Measurements from ENCODE around the gene CYGB.

Gene CYGB

GRCh38 chr17:76550712-76551615 is 13.5 kb upstream of the CYGB start:
- no peak for ATAC-seq (ENCODE audit: low read depth)
- Mint-ChIP-seq H3K4me1 (peaks cover 7% of the 10 kb centered on the region), H3K9me3 (no peaks in the 10 kb centered on the region), H3K4me3 (no peak overlapping the region), H3K27me3 (no peaks in the 10 kb centered on the region), H3K27ac (no peak overlapping the region), H3K36me3 (no peaks in the 10 kb centered on the region)
- DNase-seq (ENCODE audit: low spot score in 2 of 2): no peak

- DNase-seq (ENCODE audit: low spot score in 2 of 2): no peak
- Mint-ChIP-seq H3K27me3 (no peaks in the 10 kb centered on the region), H3K9me3 (no peaks in the 10 kb centered on the region), H3K36me3 (no peaks in the 10 kb centered on the region), H3K4me3 (no peak overlapping the region), H3K27ac (no peak overlapping the region), H3K4me1 (peaks cover 2% of the 10 kb centered on the region)
- ATAC-seq (ENCODE audit: low read depth): no peak
These were observed 12.0 kb upstream of the CYGB start for GRCh38 chr17:76549539-76549938.

- Mint-ChIP-seq H3K36me3 (no peaks in the 10 kb centered on the region), H3K27me3 (no peaks in the 10 kb centered on the region)
These were observed 11.7 kb upstream of the CYGB start for GRCh38 chr17:76549215-76549518.

GRCh38 chr17:76548378-76549214 is 11.1 kb upstream of the CYGB start:
- H3K27me3 Mint-ChIP-seq: no peaks in the 10 kb centered on the region
- no peak for ATAC-seq (ENCODE audit: low read depth)

More at GRCh38 chr17:76549215-76549518, 11.7 kb upstream of the CYGB start:
- H3K4me3 Mint-ChIP-seq: no peak overlapping the region
- H3K9me3 Mint-ChIP-seq: no peaks in the 10 kb centered on the region
- ATAC-seq (ENCODE audit: low read depth): no peak
- no peak overlapping the region for H3K27ac Mint-ChIP-seq
- no peak for DNase-seq (ENCODE audit: low spot score in 2 of 2)
- no peaks in the 10 kb centered on the region for H3K4me1 Mint-ChIP-seq

GRCh38 chr17:76547642-76548202 is 10.2 kb upstream of the CYGB start:
- H3K27ac Mint-ChIP-seq: no peak overlapping the region
- H3K4me3 Mint-ChIP-seq: no peak overlapping the region
- no peaks in the 10 kb centered on the region for H3K9me3 Mint-ChIP-seq
- no peaks in the 10 kb centered on the region for H3K36me3 Mint-ChIP-seq
- ATAC-seq (ENCODE audit: low read depth): no peak
- peaks cover under 1% of the 10 kb centered on the region for H3K27me3 Mint-ChIP-seq
- DNase-seq (ENCODE audit: low spot score in 2 of 2): no peak
- H3K4me1 Mint-ChIP-seq: no peaks in the 10 kb centered on the region

More at GRCh38 chr17:76548378-76549214, 11.1 kb upstream of the CYGB start:
- Mint-ChIP-seq H3K27ac (no peak overlapping the region), H3K9me3 (no peaks in the 10 kb centered on the region), H3K4me3 (no peak overlapping the region), H3K36me3 (no peaks in the 10 kb centered on the region), H3K4me1 (no peaks in the 10 kb centered on the region)
- no peak for DNase-seq (ENCODE audit: low spot score in 2 of 2)

GRCh38 chr17:76547183-76547641 is 9.7 kb upstream of the CYGB start:
- no peak overlapping the region for H3K27ac Mint-ChIP-seq
- ATAC-seq (ENCODE audit: low read depth) (peak; percentile 98), DNase-seq (ENCODE audit: low spot score in 2 of 2) (peak; percentile 58 to 67)
- H3K4me1 Mint-ChIP-seq: no peaks in the 10 kb centered on the region
- H3K36me3 Mint-ChIP-seq: no peaks in the 10 kb centered on the region
- H3K27me3 Mint-ChIP-seq: peaks cover 2% of the 10 kb centered on the region
- H3K9me3 Mint-ChIP-seq: no peaks in the 10 kb centered on the region
- H3K4me3 Mint-ChIP-seq: no peak overlapping the region

- Mint-ChIP-seq H3K27me3 (peaks cover 2% of the 10 kb centered on the region), H3K27ac (no peak overlapping the region), H3K4me1 (no peaks in the 10 kb centered on the region), H3K36me3 (no peaks in the 10 kb centered on the region), H3K9me3 (no peaks in the 10 kb centered on the region), H3K4me3 (no peak overlapping the region)
- ATAC-seq (ENCODE audit: low read depth) (no peak), DNase-seq (ENCODE audit: low spot score in 2 of 2) (no peak)
These were observed 9.2 kb upstream of the CYGB start for GRCh38 chr17:76546556-76547182.

- Mint-ChIP-seq H3K36me3 (no peaks in the 10 kb centered on the region), H3K4me3 (no peak overlapping the region), H3K4me1 (peaks cover under 1% of the 10 kb centered on the region), H3K27me3 (peaks cover 2% of the 10 kb centered on the region), H3K27ac (no peak overlapping the region), H3K9me3 (no peaks in the 10 kb centered on the region)
- DNase-seq (ENCODE audit: low spot score in 2 of 2) (no peak), ATAC-seq (ENCODE audit: low read depth) (no peak)
These were observed 8.5 kb upstream of the CYGB start for GRCh38 chr17:76545918-76546555.

- no peak for DNase-seq (ENCODE audit: low spot score in 2 of 2)
- H3K36me3 Mint-ChIP-seq: no peaks in the 10 kb centered on the region
- H3K27me3 Mint-ChIP-seq: peaks cover 2% of the 10 kb centered on the region
- no peaks in the 10 kb centered on the region for H3K9me3 Mint-ChIP-seq
- no peak for ATAC-seq (ENCODE audit: low read depth)
- peaks cover 8% of the 10 kb centered on the region for H3K4me1 Mint-ChIP-seq
- no peak overlapping the region for H3K27ac Mint-ChIP-seq
- no peak overlapping the region for H3K4me3 Mint-ChIP-seq
These were observed 7.2 kb upstream of the CYGB start for GRCh38 chr17:76544546-76545365.

GRCh38 chr17:76543826-76544545 is 6.5 kb upstream of the CYGB start:
- ATAC-seq (ENCODE audit: low read depth): no peak
- no peak for DNase-seq (ENCODE audit: low spot score in 2 of 2)

GRCh38 chr17:76543482-76543825 is 5.9 kb upstream of the CYGB start:
- H3K4me1 Mint-ChIP-seq: peaks cover 12% of the 10 kb centered on the region
- no peaks in the 10 kb centered on the region for H3K9me3 Mint-ChIP-seq
- ATAC-seq (ENCODE audit: low read depth) (no peak), DNase-seq (ENCODE audit: low spot score in 2 of 2) (no peak)
- H3K4me3 Mint-ChIP-seq: no peak overlapping the region
- H3K36me3 Mint-ChIP-seq: peaks cover 3% of the 10 kb centered on the region
- peaks cover 5% of the 10 kb centered on the region for H3K27me3 Mint-ChIP-seq
- no peak overlapping the region for H3K27ac Mint-ChIP-seq

More at GRCh38 chr17:76543826-76544545, 6.5 kb upstream of the CYGB start:
- no peak overlapping the region for H3K4me3 Mint-ChIP-seq
- no peaks in the 10 kb centered on the region for H3K9me3 Mint-ChIP-seq
- peaks cover 12% of the 10 kb centered on the region for H3K4me1 Mint-ChIP-seq
- peaks cover 5% of the 10 kb centered on the region for H3K27me3 Mint-ChIP-seq
- H3K27ac Mint-ChIP-seq: no peak overlapping the region
- H3K36me3 Mint-ChIP-seq: peaks cover 3% of the 10 kb centered on the region

- H3K36me3 Mint-ChIP-seq: peaks cover 3% of the 10 kb centered on the region
- H3K4me1 Mint-ChIP-seq: peaks cover 15% of the 10 kb centered on the region
- H3K27ac Mint-ChIP-seq: no peak overlapping the region
- ATAC-seq (ENCODE audit: low read depth) (no peak), DNase-seq (ENCODE audit: low spot score in 2 of 2) (no peak)
- no peaks in the 10 kb centered on the region for H3K9me3 Mint-ChIP-seq
- H3K27me3 Mint-ChIP-seq: peaks cover 5% of the 10 kb centered on the region
- H3K4me3 Mint-ChIP-seq: no peak overlapping the region
These were observed 5.5 kb upstream of the CYGB start for GRCh38 chr17:76542984-76543383.

Measured in memory B cell (primary cell).